DMS53 treated with DMSO at 0.1 percent for 48 hours (cell line): ENCODE measurements around the gene RNF13.
A peak's percentile ranks its signal among the peaks of the same experiment; 100 is the strongest.
"Not testable (repeated sequence)": the region's sequence is repeated elsewhere in the genome, so short reads cannot be mapped to it uniquely, and the experiment has no call there.

ENCODE experiments used
- DNase-seq: peaks from one replicate; lab custom pipeline; 2025; ENCODE audit not compliant: unreplicated experiment; lab: John Stamatoyannopoulos, UW

The RNF13 gene

DNA sequence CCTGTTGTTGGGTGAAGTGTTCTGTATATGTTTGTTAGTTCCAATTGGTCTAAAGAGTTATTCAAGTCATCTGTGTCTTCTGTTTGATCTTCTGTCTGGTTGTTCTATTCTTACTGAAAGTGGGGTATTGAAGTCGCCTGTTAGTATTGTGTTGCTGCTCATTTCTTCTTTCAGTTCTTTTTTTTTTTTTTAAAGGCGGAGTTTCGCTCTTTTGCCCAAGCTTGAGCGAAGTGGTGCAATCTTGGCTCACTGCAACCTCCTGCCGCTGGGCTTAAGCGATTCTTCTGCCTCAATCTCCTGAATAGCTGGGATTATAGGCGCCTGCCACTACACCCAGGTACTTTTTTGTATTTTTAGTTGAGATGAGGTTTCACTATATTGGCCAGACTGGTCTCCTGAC, 134.2 kb downstream of the RNF13 start:
- DNase-seq = no peak

- DNase-seq = no peak
Measured at GRCh38 chr3:149949181-149949580, 136.2 kb downstream of the RNF13 start.

DNA sequence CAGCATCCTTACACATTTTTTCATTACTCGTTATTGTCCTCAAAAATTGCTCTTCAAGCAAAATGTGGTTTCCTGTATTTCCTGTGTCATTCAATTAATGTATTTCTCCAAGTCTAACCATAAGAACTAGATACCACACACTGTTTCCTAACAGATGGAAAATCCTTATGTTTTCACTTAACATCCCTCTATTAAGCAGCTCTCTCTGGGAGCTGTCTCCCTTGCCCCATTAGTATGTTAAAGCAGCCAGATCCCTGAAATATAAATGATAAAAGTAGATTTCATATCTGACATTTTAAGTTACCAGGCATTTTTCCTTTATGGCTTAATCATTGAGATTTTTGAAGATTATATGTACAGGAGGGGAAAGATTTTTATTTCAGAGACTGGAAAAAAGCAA, 141.8 kb downstream of the RNF13 start:
- no peak for DNase-seq

- DNase-seq = no peak
Measured at GRCh38 chr3:149955449-149955848, 142.4 kb downstream of the RNF13 start.

DNA sequence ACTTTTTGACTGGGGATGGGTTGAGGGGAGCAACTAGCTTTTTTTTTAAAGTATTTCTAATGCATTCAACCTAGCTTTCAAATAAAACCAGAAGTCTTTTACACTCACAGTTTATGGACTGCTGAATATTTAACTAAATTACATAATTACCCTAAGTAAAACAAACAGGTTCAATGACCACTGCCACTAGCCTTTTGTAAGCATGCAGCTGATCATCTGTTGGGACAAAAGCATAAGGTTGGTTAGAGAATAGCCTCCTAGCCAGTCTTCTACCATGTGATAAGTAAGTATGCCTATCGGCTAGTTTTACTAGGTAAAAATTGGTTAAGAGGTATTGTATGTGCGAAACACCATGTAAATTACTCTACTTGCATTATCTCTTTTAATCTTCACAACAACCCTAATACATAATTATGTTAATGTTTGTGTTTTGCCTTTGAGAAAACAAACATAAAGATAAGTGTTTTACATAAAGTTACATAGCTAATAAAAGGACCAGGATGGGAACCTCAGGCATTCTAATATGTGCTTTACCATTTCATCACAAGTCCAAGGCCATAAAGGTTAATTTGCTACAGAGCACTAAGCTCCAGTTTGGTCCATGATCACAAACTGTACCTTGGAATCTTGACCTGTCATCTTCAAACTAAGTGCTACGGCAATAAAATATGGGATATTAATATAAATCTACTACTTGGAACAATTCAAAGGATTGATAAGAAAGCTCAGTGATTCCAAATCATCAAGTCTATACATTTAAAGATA, 144.5 kb downstream of the RNF13 start:
- DNase-seq = no peak

GRCh38 chr3:149958171-149958796, 145.3 kb downstream of the RNF13 start:
- DNase-seq = no peak

- DNase-seq = no peak
Measured at GRCh38 chr3:149959443-149959842, 146.4 kb downstream of the RNF13 start.

DNA sequence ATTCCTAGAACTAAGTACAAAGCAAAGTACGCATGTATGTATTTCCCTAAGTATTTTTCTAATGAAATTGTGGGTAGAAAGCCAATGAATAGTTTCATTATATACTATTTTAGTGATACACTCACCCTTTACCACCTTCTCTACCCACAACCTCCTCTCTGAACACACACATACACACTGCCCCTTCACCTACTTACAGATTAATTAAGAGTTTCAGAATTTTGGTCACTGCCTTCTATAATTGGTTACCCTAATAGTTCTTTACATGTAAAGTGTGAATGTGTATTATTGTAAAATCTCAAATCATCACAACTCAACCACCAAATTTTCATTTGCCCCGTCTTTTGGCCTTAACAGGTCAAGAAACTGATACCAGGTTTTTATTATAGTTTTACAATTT, 150.5 kb downstream of the RNF13 start:
- DNase-seq = no peak

- no peak for DNase-seq
Measured at GRCh38 chr3:149964291-149964690, 151.3 kb downstream of the RNF13 start.

GRCh38 chr3:149965278-149965677, 152.3 kb downstream of the RNF13 start:
- DNase-seq = no peak

DNA sequence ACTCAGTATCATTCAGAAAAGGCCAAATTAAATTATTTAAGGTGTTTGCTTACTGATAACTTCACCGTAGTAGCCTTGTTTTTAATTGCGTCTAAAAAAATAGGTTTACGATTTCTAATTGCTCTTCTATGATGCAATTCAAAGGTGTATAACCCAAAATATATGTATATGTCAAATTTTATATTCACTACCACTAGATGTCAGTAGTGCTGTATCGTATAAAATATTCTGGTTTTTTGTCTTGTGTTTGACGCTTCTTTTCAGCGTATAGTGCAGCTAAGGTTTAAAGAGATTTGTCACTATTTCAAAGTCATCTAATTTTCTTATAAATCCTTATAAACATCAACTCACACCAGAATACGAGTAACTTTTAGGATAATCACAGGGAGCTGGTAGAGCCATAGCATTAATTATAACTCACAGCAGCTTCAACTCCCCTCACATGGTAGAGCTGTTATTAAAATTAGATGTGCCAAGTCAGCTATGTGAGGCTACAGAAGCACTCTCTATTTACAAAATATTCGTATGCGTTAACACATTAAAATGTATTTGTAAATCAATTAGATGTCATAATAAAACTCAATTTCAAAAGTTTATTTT, 154.2 kb downstream of the RNF13 start:
- DNase-seq = peak; percentile 29

DNA sequence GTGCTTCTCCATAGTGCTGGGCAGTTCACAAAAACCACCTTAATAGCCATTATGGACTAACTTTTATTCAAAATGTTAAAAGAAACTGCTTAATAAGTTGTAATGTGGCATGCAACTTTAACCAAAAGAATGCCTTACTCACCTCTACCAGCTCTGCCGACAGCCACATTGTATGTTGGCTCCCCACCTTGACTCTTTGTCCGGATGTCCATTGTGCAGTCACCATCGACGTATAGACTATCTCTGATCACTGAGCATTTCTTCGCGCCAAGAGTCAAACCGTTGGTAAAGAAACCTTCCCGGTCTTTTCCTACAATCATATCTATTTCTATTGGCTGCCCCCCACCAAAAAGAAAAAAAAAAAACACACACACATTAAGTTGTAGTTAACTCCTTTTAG, 155.2 kb downstream of the RNF13 start:
- DNase-seq = no peak

GRCh38 chr3:149969110-149969939, 156.3 kb downstream of the RNF13 start:
- peak; percentile 49 for DNase-seq

DNA sequence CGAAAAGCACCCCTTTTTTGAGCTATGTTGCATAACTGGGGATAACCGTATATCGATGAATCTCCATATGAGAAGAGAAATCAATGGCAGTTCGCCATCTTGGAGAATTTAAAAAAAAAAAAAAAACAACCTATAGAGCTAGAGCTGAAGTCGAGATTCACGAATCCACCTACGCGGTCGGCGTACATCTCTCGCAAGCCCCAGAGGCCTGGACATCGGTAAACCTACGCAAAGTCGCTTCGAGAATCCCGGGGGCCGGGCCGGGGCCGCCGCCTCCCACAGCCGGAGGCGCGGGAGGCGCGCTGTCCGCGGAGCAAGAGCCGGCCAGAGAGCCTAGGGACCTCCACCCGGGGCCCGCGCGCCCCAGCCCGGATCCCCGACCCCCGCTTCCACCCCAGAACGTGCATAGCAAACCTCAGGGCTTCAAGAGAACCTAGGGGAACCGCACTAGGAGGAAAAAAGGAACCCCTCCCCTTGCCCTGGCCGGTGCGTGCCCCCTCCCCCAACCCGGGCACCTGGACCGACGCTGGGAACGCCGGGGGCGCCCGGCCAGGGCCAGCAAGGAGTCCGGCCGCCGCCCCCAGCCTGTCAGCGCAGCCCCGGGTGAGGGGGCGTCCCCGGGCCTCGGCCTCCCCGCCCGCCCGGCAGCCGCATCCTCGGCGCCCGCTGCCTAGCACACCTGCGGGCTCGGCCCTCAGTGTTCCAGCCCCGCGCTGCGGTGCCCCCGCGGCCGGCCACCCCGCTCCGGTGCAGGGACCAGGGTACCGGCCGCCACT, 157.1 kb downstream of the RNF13 start:
- DNase-seq = peak; percentile 63

GRCh38 chr3:149970716-149971402, 157.8 kb downstream of the RNF13 start, which contains the start of gene PFN2:
Gene PFN2, minus strand, starts transcription at chr3:149970895. Its CDS starts 39 bp downstream, at chr3:149970856.
- DNase-seq = peak; percentile 35

DNA sequence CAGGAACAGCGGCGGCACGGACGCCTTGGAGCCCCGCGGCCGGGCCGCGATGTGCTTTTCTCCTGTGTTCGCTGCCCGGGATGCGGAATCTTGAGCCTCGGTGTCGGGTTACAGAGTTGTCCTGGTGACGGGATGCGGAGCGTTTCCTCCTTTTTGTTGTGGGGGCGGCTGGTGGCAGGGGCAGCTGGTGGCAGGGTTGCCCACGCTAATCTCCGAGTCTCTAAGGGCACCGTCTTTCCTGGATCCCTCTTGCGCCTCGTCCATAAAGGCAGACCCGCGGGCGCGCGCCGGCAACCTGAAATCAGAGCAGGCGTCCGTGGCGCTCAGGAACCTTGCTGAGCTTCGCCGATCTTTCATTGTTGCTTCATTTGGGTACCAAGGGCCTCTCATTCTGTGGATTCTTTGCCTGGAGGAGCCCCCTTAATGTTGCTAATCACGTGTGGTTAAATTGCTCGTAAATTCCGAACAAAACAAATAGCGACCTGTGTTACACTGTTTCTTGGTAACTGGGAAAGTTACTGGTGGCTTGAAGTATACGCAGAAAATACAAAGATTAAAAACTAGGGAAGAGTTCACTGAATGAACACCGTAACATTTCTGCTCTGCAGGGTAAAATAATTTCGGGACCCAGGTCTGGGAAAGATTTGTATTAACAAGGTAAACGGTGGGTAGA, 158.5 kb downstream of the RNF13 start:
- peak; percentile 50 for DNase-seq

DNA sequence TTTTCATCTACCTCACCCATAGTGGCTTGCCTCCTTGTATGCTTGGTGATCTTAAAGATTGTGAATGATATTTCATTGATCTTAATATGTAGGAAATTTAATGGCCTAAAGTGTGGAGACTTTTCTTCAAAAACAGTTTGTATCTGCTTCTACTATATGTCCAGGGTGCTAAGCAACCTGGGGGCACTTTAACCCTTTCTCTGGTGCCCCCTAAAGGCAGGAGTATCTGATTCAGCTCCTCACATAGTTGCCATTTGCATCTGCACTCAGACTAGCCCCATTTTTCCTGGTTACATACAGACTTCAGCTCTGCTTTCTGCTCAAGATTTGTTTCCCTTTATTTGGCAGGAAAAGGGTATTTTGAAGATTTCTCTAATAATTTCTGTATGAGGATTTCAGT, 162.9 kb downstream of the RNF13 start:
- no peak for DNase-seq

DNA sequence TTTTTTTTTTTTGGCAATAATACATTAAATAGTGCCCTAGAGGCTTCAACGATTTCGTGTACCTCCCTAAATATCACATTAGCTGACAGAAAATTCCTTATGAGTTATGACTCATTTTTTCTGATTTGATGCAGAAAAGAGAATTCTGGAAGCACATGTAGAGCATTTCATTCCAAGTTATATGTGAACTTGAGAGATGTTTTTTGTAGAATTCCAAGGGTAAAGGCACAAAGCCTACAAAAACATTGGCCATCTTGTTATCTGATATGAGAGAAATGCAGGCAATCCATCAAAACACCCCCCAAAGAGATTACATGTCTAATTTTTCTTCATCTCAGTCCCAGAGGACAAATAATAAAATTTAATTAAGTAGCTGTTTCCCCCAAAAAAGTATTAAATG, 164.4 kb downstream of the RNF13 start:
- DNase-seq = no peak

DNA sequence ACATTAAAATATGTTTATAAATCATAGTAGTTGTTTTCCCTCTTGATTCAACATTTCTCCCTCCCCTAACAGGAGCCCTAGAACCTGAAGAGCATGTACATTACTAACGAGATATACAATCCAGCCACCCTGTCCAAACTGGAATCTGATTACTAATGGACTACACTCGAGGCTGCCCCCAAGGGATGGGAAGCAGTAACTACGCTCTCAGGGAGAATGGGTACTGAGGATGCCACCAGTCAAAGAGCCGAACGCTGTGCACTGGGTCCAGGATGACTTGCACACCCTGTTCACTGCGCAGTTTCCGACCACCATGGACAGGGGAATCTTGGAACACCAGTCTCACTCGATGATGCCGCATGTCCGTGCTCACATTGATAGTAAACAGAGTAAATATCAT, 169.0 kb downstream of the RNF13 start:
- not testable (repeated sequence) for DNase-seq
